H1 (cell line): ENCODE measurements around the gene TRIL. TPM values are rescaled to one million over a fixed set of nuclear protein-coding genes. Genes with fewer than 3 reads are reported as not detected.

Source experiments
- CREB1 ChIP-seq: IDR thresholded peaks from 2 replicates; pipeline ENCODE4 v1.6.1; 2012; ENCODE audit warnings: inconsistent platforms
- CTBP2 ChIP-seq: IDR thresholded peaks from 2 replicates; pipeline ENCODE4 v1.7.0; 2011; ENCODE audit warnings: borderline replicate concordance, mild to moderate bottlenecking, moderate library complexity, mixed read lengths, low read length; ENCODE audit not compliant: insufficient read depth, insufficient read length
- FOSL1 ChIP-seq: IDR thresholded peaks from 2 replicates; pipeline ENCODE4 v1.6.1; 2011; ENCODE audit warnings: mild to moderate bottlenecking, low read depth, low read length, moderate library complexity; ENCODE audit not compliant: insufficient read depth
- GABPA ChIP-seq: IDR thresholded peaks from 2 replicates; pipeline ENCODE4 v1.6.1; 2011; ENCODE audit warnings: mild to moderate bottlenecking, low read length, moderate library complexity, borderline replicate concordance; ENCODE audit not compliant: insufficient read depth
- GTF2F1 ChIP-seq: IDR thresholded peaks from 2 replicates; pipeline ENCODE4 v1.6.1; 2012; ENCODE audit warnings: low read depth, low read length, improper control_type of control experiment, borderline replicate concordance
- HDAC2 ChIP-seq, 2 experiments: fragments of 300-600 bp in 1 of 2; sonication (generic) in 1 of 2; IDR thresholded peaks; 2 replicates each; pipeline ENCODE4 v1.6.1; 2011 to 2012; ENCODE audit warnings: low read depth in 2 of 2, low read length in 2 of 2, mild to moderate bottlenecking in 2 of 2, moderate library complexity in 2 of 2, borderline replicate concordance in 1 of 2, inconsistent platforms in 1 of 2
- HDAC6 ChIP-seq: IDR thresholded peaks from one replicate; pipeline ENCODE4 v1.7.1; 2012; ENCODE audit warnings: low read depth, mild to moderate bottlenecking, inconsistent platforms, low read length, moderate library complexity
- JUN ChIP-seq: IDR thresholded peaks from 2 replicates; pipeline ENCODE4 v1.6.1; 2011; ENCODE audit warnings: low read depth, mild to moderate bottlenecking, improper control_type of control experiment, low read length
- NRF1 ChIP-seq: IDR thresholded peaks from 2 replicates; pipeline ENCODE4 v1.6.1; 2011; ENCODE audit warnings: mild to moderate bottlenecking, low read depth, low read length, improper control_type of control experiment
- POU5F1 ChIP-seq: IDR thresholded peaks from 2 replicates; pipeline ENCODE4 v1.6.1; 2011; ENCODE audit warnings: low read depth, mild to moderate bottlenecking, low read length, moderate library complexity
- SAP30 ChIP-seq: fragments of 300-600 bp; sonication (generic); IDR thresholded peaks from 2 replicates; pipeline ENCODE4 v1.7.1; 2012; ENCODE audit warnings: low read length, moderate library complexity, mild to moderate bottlenecking, inconsistent platforms; ENCODE audit not compliant: insufficient read depth, insufficient replicate concordance
- SIN3A ChIP-seq, 2 experiments: IDR thresholded peaks in 1 of 2; conservative IDR thresholded peaks in 1 of 2; 2 replicates each; pipeline ENCODE4 v1.6.1; 2011 to 2012; ENCODE audit warnings: low read length in 2 of 2, improper control_type of control experiment in 1 of 2, low read depth in 1 of 2, mild to moderate bottlenecking in 1 of 2
- SP1 ChIP-seq: IDR thresholded peaks from 2 replicates; pipeline ENCODE4 v1.6.1; 2011; ENCODE audit warnings: low read depth, low read length
- TBP ChIP-seq: IDR thresholded peaks from 2 replicates; pipeline ENCODE4 v1.6.1; 2011; ENCODE audit warnings: low read depth, low read length, improper control_type of control experiment
- polyA plus RNA-seq, 7 experiments: library from polyadenylated mRNA; depleted of rRNA in 3 of 7; stranded (reverse) in 5 of 7; unstranded in 2 of 7; fragments of >200 nt in 5 of 7; fragments of 200-250 nt in 2 of 7; gene quantifications; 1 replicate in 5 of 7; 2 replicates in 1 of 7; 4 replicates in 1 of 7; pipeline versions ENCODE4 v1.2.1 to v1.2.3, GENCODE V29; 2011 to 2013; ENCODE audit warnings: missing spikeins in 2 of 7, mixed read lengths in 2 of 7
- total RNA-seq: library from RNA; stranded (reverse); fragmentation: NEBNext Ultra II Directional; extraction: Animal tissue kit (Norgen Biotek cat#: 25700); gene quantifications from 2 replicates; pipeline ENCODE4 v1.2.1, GENCODE V29; 2021
- TF ChIP-seq, protein P1 (sequence below): IDR thresholded peaks from 2 replicates; pipeline ENCODE4 v1.6.1; 2011; ENCODE audit warnings: low read length, improper control_type of control experiment

Gene TRIL
- total and polyA plus RNA-seq, 2 of the 8 experiments (the other 6 are each of a cell fraction or from before 2014, with no cell fraction given) = 3.9 to 5.5 TPM

GRCh38 chr7:28956608-28957063 lies 1.5 kb downstream of the TRIL start (continued):
- TF ChIP-seq HDAC2 (IDR thresholded peaks at IDR 0.05; ENCODE audit: borderline replicate concordance in 1 of 2, low read depth in 2 of 2, low read length in 2 of 2) = 0 out of 4 replicates have a peak, but pooled peaks of 1 of the 2 experiments have one; percentile 21
- no peak for TF ChIP-seq CREB1
- TF ChIP-seq TBP = peak; percentile 21; the same call in 1 of the 2 replicates
- no peak for TF ChIP-seq SAP30
- TF ChIP-seq FOSL1 = no peak
- no peak for TF ChIP-seq POU5F1
- TF ChIP-seq HDAC6 = no peak
- no peak for TF ChIP-seq SP1
- TF ChIP-seq NRF1 = no peak
- no peak for TF ChIP-seq GTF2F1
- TF ChIP-seq GABPA = no peak
- 0 out of 4 replicates have a peak, but pooled peaks of 1 of the 2 experiments have one; percentile 17 for TF ChIP-seq SIN3A (conservative IDR thresholded peaks at IDR 0.05 in 1 of 2, IDR thresholded peaks at IDR 0.05 in 1 of 2; ENCODE audit: low read depth in 1 of 2, low read length in 2 of 2)
- TF ChIP-seq JUN = no peak
- TF ChIP-seq, protein P1, sequence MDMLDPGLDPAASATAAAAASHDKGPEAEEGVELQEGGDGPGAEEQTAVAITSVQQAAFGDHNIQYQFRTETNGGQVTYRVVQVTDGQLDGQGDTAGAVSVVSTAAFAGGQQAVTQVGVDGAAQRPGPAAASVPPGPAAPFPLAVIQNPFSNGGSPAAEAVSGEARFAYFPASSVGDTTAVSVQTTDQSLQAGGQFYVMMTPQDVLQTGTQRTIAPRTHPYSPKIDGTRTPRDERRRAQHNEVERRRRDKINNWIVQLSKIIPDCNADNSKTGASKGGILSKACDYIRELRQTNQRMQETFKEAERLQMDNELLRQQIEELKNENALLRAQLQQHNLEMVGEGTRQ = no peak
- TF ChIP-seq CTBP2 = no peak
